Suprapubic skin (tissue), 4 donors: Measurements from ENCODE around the gene CSMD2.

Experiments used
- EP300 ChIP-seq: sonication (generic); formaldehyde crosslinking; IDR thresholded peaks from one replicate; pipeline ENCODE4 v1.6.1; 2017; ENCODE audit warnings: antibody characterized with exemption
- POLR2A ChIP-seq, 2 donors: fragments of 450-650 bp; IDR thresholded peaks; one replicate each; pipeline ENCODE4 v1.6.1; 2017; ENCODE audit warnings: antibody characterized with exemption in 2 of 2, mild to moderate bottlenecking in 2 of 2, moderate library complexity in 2 of 2
- POLR2AphosphoS5 ChIP-seq, 3 donors: sonication (generic); formaldehyde crosslinking; IDR thresholded peaks; one replicate each; pipeline ENCODE4 v1.6.1; 2017; ENCODE audit warnings: antibody characterized with exemption in 3 of 3
- TF ChIP-seq, protein P1 (sequence below), 2 donors: fragments of 200-600 bp in 1 of 2; fragments of 450-650 bp in 1 of 2; sonication (generic) in 1 of 2; IDR thresholded peaks; one replicate each; pipeline ENCODE4 v1.5.1; 2016 to 2019; ENCODE audit warnings: antibody characterized with exemption in 2 of 2, mild to moderate bottlenecking in 1 of 2, moderate library complexity in 1 of 2

DNA sequence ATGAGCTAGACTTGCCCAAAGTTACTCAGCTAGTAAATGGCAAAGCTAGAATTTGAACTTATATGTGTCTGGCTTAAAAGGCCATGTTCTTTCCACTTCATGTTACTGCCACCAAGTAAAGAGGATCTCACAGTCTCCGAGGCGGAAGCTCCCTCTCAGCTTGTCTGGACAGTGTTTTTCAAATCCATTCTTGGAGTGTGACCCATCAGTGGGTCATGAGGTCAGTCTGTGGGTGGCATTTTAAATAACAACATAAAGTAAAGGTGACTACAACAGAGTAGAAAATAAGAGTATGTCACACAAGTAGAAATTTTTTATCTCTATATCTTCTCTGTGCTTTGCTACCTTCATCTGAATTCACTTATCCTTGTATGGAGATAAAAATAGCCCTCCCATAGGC, 304.4 kb downstream of the CSMD2 start:
- TF ChIP-seq, protein P1, sequence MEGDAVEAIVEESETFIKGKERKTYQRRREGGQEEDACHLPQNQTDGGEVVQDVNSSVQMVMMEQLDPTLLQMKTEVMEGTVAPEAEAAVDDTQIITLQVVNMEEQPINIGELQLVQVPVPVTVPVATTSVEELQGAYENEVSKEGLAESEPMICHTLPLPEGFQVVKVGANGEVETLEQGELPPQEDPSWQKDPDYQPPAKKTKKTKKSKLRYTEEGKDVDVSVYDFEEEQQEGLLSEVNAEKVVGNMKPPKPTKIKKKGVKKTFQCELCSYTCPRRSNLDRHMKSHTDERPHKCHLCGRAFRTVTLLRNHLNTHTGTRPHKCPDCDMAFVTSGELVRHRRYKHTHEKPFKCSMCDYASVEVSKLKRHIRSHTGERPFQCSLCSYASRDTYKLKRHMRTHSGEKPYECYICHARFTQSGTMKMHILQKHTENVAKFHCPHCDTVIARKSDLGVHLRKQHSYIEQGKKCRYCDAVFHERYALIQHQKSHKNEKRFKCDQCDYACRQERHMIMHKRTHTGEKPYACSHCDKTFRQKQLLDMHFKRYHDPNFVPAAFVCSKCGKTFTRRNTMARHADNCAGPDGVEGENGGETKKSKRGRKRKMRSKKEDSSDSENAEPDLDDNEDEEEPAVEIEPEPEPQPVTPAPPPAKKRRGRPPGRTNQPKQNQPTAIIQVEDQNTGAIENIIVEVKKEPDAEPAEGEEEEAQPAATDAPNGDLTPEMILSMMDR (IDR thresholded peaks at IDR 0.05): no peak
- TF ChIP-seq POLR2A (IDR thresholded peaks at IDR 0.05) (no peak), POLR2AphosphoS5 (IDR thresholded peaks at IDR 0.05) (no peak), EP300 (no peak)
